ENCODE measurements around the gene BRF1.

The BRF1 gene

GRCh38 chr14:105173901-105174894, 126.6 kb downstream of the BRF1 start:
- DNase-seq (ENCODE audit: low read depth in 2 of 2) = peak; percentile 21 to 26

- no peak for DNase-seq (ENCODE audit: low read depth in 2 of 2)
These were observed 127.7 kb downstream of the BRF1 start for GRCh38 chr14:105173145-105173544.

GRCh38 chr14:105172476-105172875, 128.3 kb downstream of the BRF1 start:
- no peak for DNase-seq (ENCODE audit: low read depth in 2 of 2)

GRCh38 chr14:105171004-105171673, 129.7 kb downstream of the BRF1 start:
- DNase-seq (ENCODE audit: low read depth in 2 of 2) = no peak

GRCh38 chr14:105169776-105170655, 130.8 kb downstream of the BRF1 start:
- DNase-seq (ENCODE audit: low read depth in 2 of 2) = no peak

- peak in 1 of 2 donors; percentile 35 for DNase-seq (ENCODE audit: low read depth in 2 of 2)
These were observed 131.8 kb downstream of the BRF1 start for GRCh38 chr14:105168979-105169507.

- DNase-seq (ENCODE audit: low read depth in 2 of 2) = peak; percentile 26 to 35
These were observed 132.3 kb downstream of the BRF1 start, which contains the start of gene JAG2 for GRCh38 chr14:105168496-105168978. TSS of gene JAG2 (minus strand) at chr14:105168776. CDS start at chr14:105168420, 356 bp downstream.

GRCh38 chr14:105168093-105168420, 132.7 kb downstream of the BRF1 start:
- DNase-seq (ENCODE audit: low read depth in 2 of 2) = no peak

- no peak for DNase-seq (ENCODE audit: low read depth in 2 of 2)
These were observed 133.3 kb downstream of the BRF1 start for GRCh38 chr14:105167303-105168092.

- DNase-seq (ENCODE audit: low read depth in 2 of 2) = no peak
These were observed 134.1 kb downstream of the BRF1 start for GRCh38 chr14:105166571-105167302.

GRCh38 chr14:105165761-105166485, 134.9 kb downstream of the BRF1 start:
- no peak for DNase-seq (ENCODE audit: low read depth in 2 of 2)

- DNase-seq (ENCODE audit: low read depth in 2 of 2) = no peak
These were observed 135.6 kb downstream of the BRF1 start for GRCh38 chr14:105165134-105165704.

- no peak for DNase-seq (ENCODE audit: low read depth in 2 of 2)
These were observed 137.6 kb downstream of the BRF1 start for GRCh38 chr14:105163040-105163742.

- DNase-seq (ENCODE audit: low read depth in 2 of 2) = no peak
These were observed 138.2 kb downstream of the BRF1 start for GRCh38 chr14:105162669-105162979.

GRCh38 chr14:105161964-105162668, 138.7 kb downstream of the BRF1 start:
- no peak for DNase-seq (ENCODE audit: low read depth in 2 of 2)

GRCh38 chr14:105161309-105161708, 139.5 kb downstream of the BRF1 start:
- DNase-seq (ENCODE audit: low read depth in 2 of 2) = no peak

- no peak for DNase-seq (ENCODE audit: low read depth in 2 of 2)
These were observed 140.0 kb downstream of the BRF1 start for GRCh38 chr14:105160776-105161175.

- DNase-seq (ENCODE audit: low read depth in 2 of 2) = no peak
These were observed 141.5 kb downstream of the BRF1 start for GRCh38 chr14:105159344-105159743.
